Measurements from ENCODE around the gene COL3A1. TPM values are rescaled to one million over a fixed set of nuclear protein-coding genes. Genes with fewer than 3 reads are reported as not detected.

COL3A1 gene
- polyA plus RNA-seq, 1 experiment: 1,396 TPM

GRCh38 chr2:188966728-188967440 is 7.3 kb upstream of the COL3A1 start:
- CTCF ChIA-PET: interaction anchor here (0.6 kb wide), 1 partner anchor 320 kb away, joined by 3 read pairs; no protein-coding TSS in a partner anchor
- Histone ChIP-seq H3K4me3 (ENCODE audit: low read depth, low read length) (no peak overlapping the region), H3K27ac (ENCODE audit: low read depth, low read length) (no peak overlapping the region), H3K9me3 (ENCODE audit: control insufficient read depth, insufficient read depth, low read length) (no peaks in the 10 kb centered on the region), H3K27me3 (ENCODE audit: control insufficient read depth, insufficient read depth, low read length) (no peaks in the 10 kb centered on the region)
- no peak for DNase-seq (ENCODE audit: low read depth, low spot score)
- POLR2A ChIA-PET: no interaction called here
- TF ChIP-seq CTCF (IDR thresholded peaks at IDR 0.05; ENCODE audit: low read depth, low read length): no peak

- POLR2A ChIA-PET: interaction anchor here (0.8 kb wide), 1 partner anchor 9 kb away, joined by 3 read pairs; no protein-coding TSS in a partner anchor
- Histone ChIP-seq H3K4me3 (ENCODE audit: low read depth, low read length) (no peak overlapping the region), H3K9me3 (ENCODE audit: control insufficient read depth, insufficient read depth, low read length) (no peaks in the 10 kb centered on the region), H3K27ac (ENCODE audit: low read depth, low read length) (no peak overlapping the region), H3K27me3 (ENCODE audit: control insufficient read depth, insufficient read depth, low read length) (no peaks in the 10 kb centered on the region)
- TF ChIP-seq CTCF (IDR thresholded peaks at IDR 0.05; ENCODE audit: low read depth, low read length): no peak
- CTCF ChIA-PET: interaction anchor here (1.0 to 1.1 kb wide), 2 partner anchors 204 to 445 kb away, joined by 3 to 4 read pairs; no protein-coding TSS in a partner anchor
- no peak for DNase-seq (ENCODE audit: low read depth, low spot score)
Observed at GRCh38 chr2:188969236-188969635, 4.9 kb upstream of the COL3A1 start.

- H3K4me3 ChIP-seq (ENCODE audit: low read depth, low read length): no peak overlapping the region
- H3K27me3 ChIP-seq (ENCODE audit: control insufficient read depth, insufficient read depth, low read length): no peaks in the 10 kb centered on the region
- TF ChIP-seq CTCF (IDR thresholded peaks at IDR 0.05; ENCODE audit: low read depth, low read length): no peak
- DNase-seq (ENCODE audit: low read depth, low spot score): no peak
- no peak overlapping the region for H3K27ac ChIP-seq (ENCODE audit: low read depth, low read length)
- CTCF ChIA-PET: interaction anchor here (1.0 to 1.1 kb wide), 2 partner anchors 204 to 445 kb away, joined by 3 to 4 read pairs; no protein-coding TSS in a partner anchor
- H3K9me3 ChIP-seq (ENCODE audit: control insufficient read depth, insufficient read depth, low read length): no peaks in the 10 kb centered on the region
- POLR2A ChIA-PET: interaction anchor here (0.8 kb wide), 1 partner anchor 9 kb away, joined by 3 read pairs; no protein-coding TSS in a partner anchor
Observed at GRCh38 chr2:188969651-188970050, 4.5 kb upstream of the COL3A1 start.

- Histone ChIP-seq H3K9me3 (ENCODE audit: control insufficient read depth, insufficient read depth, low read length) (no peaks in the 10 kb centered on the region), H3K27ac (ENCODE audit: low read depth, low read length) (no peak overlapping the region), H3K4me3 (ENCODE audit: low read depth, low read length) (no peak overlapping the region), H3K27me3 (ENCODE audit: control insufficient read depth, insufficient read depth, low read length) (no peaks in the 10 kb centered on the region)
- POLR2A ChIA-PET: no interaction called here
- CTCF ChIA-PET: interaction anchor here (1.0 to 1.1 kb wide), 2 partner anchors 205 to 446 kb away, joined by 3 to 4 read pairs; no protein-coding TSS in a partner anchor
- no peak for TF ChIP-seq CTCF (IDR thresholded peaks at IDR 0.05; ENCODE audit: low read depth, low read length)
- DNase-seq (ENCODE audit: low read depth, low spot score): no peak
Observed at GRCh38 chr2:188970211-188970610, 4.0 kb upstream of the COL3A1 start.

- no peaks in the 10 kb centered on the region for H3K9me3 ChIP-seq (ENCODE audit: control insufficient read depth, insufficient read depth, low read length)
- TF ChIP-seq CTCF (IDR thresholded peaks at IDR 0.05; ENCODE audit: low read depth, low read length): no peak
- H3K27me3 ChIP-seq (ENCODE audit: control insufficient read depth, insufficient read depth, low read length): no peaks in the 10 kb centered on the region
- no peak for DNase-seq (ENCODE audit: low read depth, low spot score)
- ChIA-PET POLR2A (no interaction called here), CTCF (no interaction called here)
- no peak overlapping the region for H3K4me3 ChIP-seq (ENCODE audit: low read depth, low read length)
- no peak overlapping the region for H3K27ac ChIP-seq (ENCODE audit: low read depth, low read length)
Observed at GRCh38 chr2:188971432-188971861, 2.7 kb upstream of the COL3A1 start.
